ENCODE data around the gene PCGF5. TPM values are rescaled to one million over a fixed set of nuclear protein-coding genes. Genes with fewer than 3 reads are reported as not detected.

Gene PCGF5
- total and polyA plus RNA-seq, 2 of the 8 experiments (the other 6 are each of a cell fraction or from before 2014, with no cell fraction given) = 5.8 to 8.4 TPM

GRCh38 chr10:91298224-91298871 is 77.9 kb downstream of the PCGF5 start (continued):
- TF ChIP-seq CHD7 (IDR thresholded peaks at IDR 0.05; ENCODE audit: insufficient replicate concordance, low read length) (no peak), RFX5 (IDR thresholded peaks at IDR 0.05; ENCODE audit: borderline replicate concordance, low read depth, low read length) (no peak), TCF12 (IDR thresholded peaks at IDR 0.05; ENCODE audit: low read depth, low read length) (peak; percentile 43; the same call in 1 of the 2 replicates), PHF8 (conservative IDR thresholded peaks at IDR 0.05; ENCODE audit: low read depth, low read length) (no peak), YY1 (IDR thresholded peaks at IDR 0.05; ENCODE audit: low read depth, low read length) (0 out of 2 replicates have a peak, but pooled peaks have one; percentile 14), POLR2A (IDR thresholded peaks at IDR 0.05; ENCODE audit: control extremely low read depth in 1 of 2, low read depth in 2 of 2, low read length in 2 of 2) (peak in 1 of 2 experiments; percentile 38; a peak in 1 of 3 replicates), ATF2 (IDR thresholded peaks at IDR 0.05; ENCODE audit: low read length) (peak; percentile 59; the same call in 1 of the 2 replicates), BACH1 (IDR thresholded peaks at IDR 0.05; ENCODE audit: low read length) (peak; percentile 52; the same call in 1 of the 2 replicates)
